ENCODE results near the gene GOLGA6B.
"Not testable (repeated sequence)": the region's sequence is repeated elsewhere in the genome, so short reads cannot be mapped to it uniquely, and the experiment has no call there.

The GOLGA6B gene

DNA sequence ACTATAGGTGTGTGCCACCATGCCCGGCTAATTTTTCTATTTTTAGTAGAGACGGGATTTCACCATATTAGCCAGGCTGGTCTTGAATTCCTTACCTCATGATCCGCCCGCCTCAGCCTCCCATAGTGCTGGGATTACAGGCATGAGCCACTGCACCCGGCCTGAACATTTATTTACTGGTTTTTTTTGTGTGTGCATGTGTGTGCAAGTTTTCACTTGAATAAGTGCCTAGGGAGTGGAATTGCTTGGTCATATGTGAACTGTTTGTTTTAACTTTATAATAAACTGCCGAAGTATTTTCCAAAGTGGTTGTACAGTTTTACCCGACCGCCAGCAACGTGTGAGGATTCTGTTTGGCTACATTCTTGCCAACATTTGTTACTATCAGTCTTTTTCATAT is 45.6 kb downstream of the GOLGA6B start:
- intact Hi-C loops (cut with DNase I; ENCODE audit: low total_unique reads) = no loop called here
- no peak overlapping the region for H3K27ac ChIP-seq
- no peak overlapping the region for H3K4me3 ChIP-seq

GRCh38 chr15:72706266-72706665 is 51.8 kb downstream of the GOLGA6B start:
- intact Hi-C loops (cut with DNase I; ENCODE audit: low total_unique reads) = no loop called here
- Histone ChIP-seq H3K27ac (no peak overlapping the region), H3K4me3 (no peak overlapping the region), H3K27me3 (no peaks in the 10 kb centered on the region), H3K9me3 (no peaks in the 10 kb centered on the region), H3K4me1 (peaks cover 0 to 17% (median 0%) of the 10 kb centered on the region in 4 donors), H3K36me3 (peaks cover 2 to 12% (median 6%) of the 10 kb centered on the region in 3 donors)
- no peak for DNase-seq
- no peak for TF ChIP-seq CTCF (IDR thresholded peaks at IDR 0.05)

More for the DNA sequence above, 45.6 kb downstream of the GOLGA6B start:
- DNase-seq = no peak
- no peaks in the 10 kb centered on the region for H3K27me3 ChIP-seq
- H3K36me3 ChIP-seq = peaks cover 0 to 8% (median 0%) of the 10 kb centered on the region in 3 donors
- no peaks in the 10 kb centered on the region for H3K9me3 ChIP-seq
- no peaks in the 10 kb centered on the region for H3K4me1 ChIP-seq
- no peak for TF ChIP-seq CTCF (IDR thresholded peaks at IDR 0.05)

DNA sequence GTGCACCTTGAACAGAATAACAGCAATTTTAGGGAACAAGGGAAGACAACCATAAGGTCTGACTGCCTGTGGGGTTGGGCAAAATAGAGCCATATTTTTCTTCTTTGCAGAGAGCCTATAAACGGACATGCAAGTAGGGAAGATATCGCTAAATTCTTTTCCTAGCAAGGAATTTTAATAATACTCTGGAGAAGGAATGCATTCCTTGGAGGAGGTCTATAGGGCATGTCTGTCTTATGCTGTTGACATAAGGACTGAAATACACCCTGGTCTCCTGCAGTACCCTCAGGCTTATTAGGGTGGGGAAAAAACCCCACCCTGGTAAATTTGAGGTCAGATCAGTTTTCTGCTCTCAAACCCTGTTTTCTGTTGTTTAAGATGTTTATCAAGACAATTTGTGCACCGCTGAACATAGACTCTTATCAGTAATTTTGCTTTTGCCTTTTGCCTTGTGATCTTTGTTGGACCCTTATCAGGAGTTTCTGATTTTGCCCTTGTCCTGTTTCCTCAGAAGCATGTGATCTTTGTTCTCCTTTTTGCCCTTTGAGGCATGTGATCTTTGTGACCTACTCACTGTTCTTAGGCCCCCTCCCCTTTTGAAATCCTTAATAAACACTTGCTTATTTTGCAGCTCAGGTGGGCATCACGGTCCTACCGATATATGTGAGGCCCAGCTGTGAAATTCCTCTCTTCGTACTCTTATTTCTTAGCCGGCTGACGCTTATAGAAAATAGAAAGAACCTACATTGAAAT is 54.2 kb downstream of the GOLGA6B start:
- H3K4me3 ChIP-seq; DNase-seq; H3K9me3 ChIP-seq; intact Hi-C loops (cut with DNase I; ENCODE audit: low total_unique reads); H3K27me3 ChIP-seq; H3K27ac ChIP-seq: not testable (repeated sequence)
- Histone ChIP-seq H3K36me3 (peaks cover 17 to 35% (median 26%) of the 10 kb centered on the region in 3 donors), H3K4me1 (peaks cover 0 to 17% (median 0%) of the 10 kb centered on the region in 4 donors)

All from tibial artery (tissue), 4 donors.